Rectal smooth muscle tissue (tissue), 1 donor: ENCODE results near the gene FBP1.

Source experiments
- H3K27ac ChIP-seq: one replicate; pipeline ENCODE4 v1.7.0; 2013; ENCODE audit warnings: low read depth, low read length, inconsistent platforms
- H3K27me3 ChIP-seq: one replicate; pipeline ENCODE4 v1.7.0; 2013; ENCODE audit warnings: low read length; ENCODE audit not compliant: control insufficient read depth, insufficient read depth
- H3K36me3 ChIP-seq: one replicate; pipeline ENCODE4 v1.7.0; 2013; ENCODE audit warnings: low read length; ENCODE audit not compliant: control insufficient read depth, insufficient read depth
- H3K4me1 ChIP-seq: one replicate; pipeline ENCODE4 v1.7.0; 2013; ENCODE audit warnings: low read length; ENCODE audit not compliant: control insufficient read depth, insufficient read depth
- H3K4me3 ChIP-seq: one replicate; pipeline ENCODE4 v1.7.0; 2013; ENCODE audit warnings: low read length
- H3K9ac ChIP-seq: one replicate; pipeline ENCODE4 v1.7.0; 2013; ENCODE audit warnings: low read length

FBP1 gene

GRCh38 chr9:94668928-94669729, 29.8 kb upstream of the FBP1 start:
- Histone ChIP-seq H3K27me3 (no peaks in the 10 kb centered on the region), H3K36me3 (no peaks in the 10 kb centered on the region), H3K4me3 (peak overlapping the region; percentile 44), H3K9ac (no peak overlapping the region), H3K27ac (no peak overlapping the region), H3K4me1 (no peaks in the 10 kb centered on the region)

GRCh38 chr9:94668418-94668927, 29.2 kb upstream of the FBP1 start:
- Histone ChIP-seq H3K27me3 (no peaks in the 10 kb centered on the region), H3K4me1 (no peaks in the 10 kb centered on the region), H3K36me3 (no peaks in the 10 kb centered on the region), H3K9ac (no peak overlapping the region), H3K4me3 (no peak overlapping the region), H3K27ac (no peak overlapping the region)

GRCh38 chr9:94666364-94667099, 27.2 kb upstream of the FBP1 start:
- Histone ChIP-seq H3K27me3 (no peaks in the 10 kb centered on the region), H3K4me3 (no peak overlapping the region), H3K4me1 (no peaks in the 10 kb centered on the region), H3K27ac (no peak overlapping the region), H3K9ac (no peak overlapping the region), H3K36me3 (no peaks in the 10 kb centered on the region)

GRCh38 chr9:94665613-94666012, 26.3 kb upstream of the FBP1 start:
- Histone ChIP-seq H3K27ac (no peak overlapping the region), H3K36me3 (no peaks in the 10 kb centered on the region), H3K9ac (no peak overlapping the region), H3K27me3 (no peaks in the 10 kb centered on the region), H3K4me1 (no peaks in the 10 kb centered on the region), H3K4me3 (no peak overlapping the region)

- no peaks in the 10 kb centered on the region for H3K4me1 ChIP-seq
- H3K27me3 ChIP-seq: no peaks in the 10 kb centered on the region
- H3K36me3 ChIP-seq: no peaks in the 10 kb centered on the region
- no peak overlapping the region for H3K27ac ChIP-seq
- H3K9ac ChIP-seq: no peak overlapping the region
- no peak overlapping the region for H3K4me3 ChIP-seq
These were observed 25.5 kb upstream of the FBP1 start for GRCh38 chr9:94664801-94665200.

- H3K4me1 ChIP-seq: no peaks in the 10 kb centered on the region
These were observed 24.3 kb upstream of the FBP1 start for GRCh38 chr9:94663640-94664039.

GRCh38 chr9:94663140-94663539, 23.8 kb upstream of the FBP1 start:
- H3K36me3 ChIP-seq: no peaks in the 10 kb centered on the region
- H3K27ac ChIP-seq: no peak overlapping the region
- H3K27me3 ChIP-seq: no peaks in the 10 kb centered on the region
- H3K9ac ChIP-seq: no peak overlapping the region
- no peak overlapping the region for H3K4me3 ChIP-seq
- H3K4me1 ChIP-seq: no peaks in the 10 kb centered on the region

More at GRCh38 chr9:94663640-94664039, 24.3 kb upstream of the FBP1 start:
- no peaks in the 10 kb centered on the region for H3K36me3 ChIP-seq
- H3K4me3 ChIP-seq: no peak overlapping the region
- H3K27me3 ChIP-seq: no peaks in the 10 kb centered on the region
- no peak overlapping the region for H3K9ac ChIP-seq
- no peak overlapping the region for H3K27ac ChIP-seq

GRCh38 chr9:94657021-94657725, 17.9 kb upstream of the FBP1 start:
- Histone ChIP-seq H3K4me3 (no peak overlapping the region), H3K27ac (no peak overlapping the region)

GRCh38 chr9:94656200-94656599, 16.9 kb upstream of the FBP1 start:
- Histone ChIP-seq H3K27me3 (no peaks in the 10 kb centered on the region), H3K4me3 (no peak overlapping the region), H3K4me1 (no peaks in the 10 kb centered on the region), H3K36me3 (no peaks in the 10 kb centered on the region), H3K27ac (no peak overlapping the region), H3K9ac (no peak overlapping the region)

More at GRCh38 chr9:94657021-94657725, 17.9 kb upstream of the FBP1 start:
- H3K4me1 ChIP-seq: no peaks in the 10 kb centered on the region
- H3K9ac ChIP-seq: no peak overlapping the region
- no peaks in the 10 kb centered on the region for H3K36me3 ChIP-seq
- H3K27me3 ChIP-seq: no peaks in the 10 kb centered on the region

GRCh38 chr9:94655739-94656138, 16.4 kb upstream of the FBP1 start:
- H3K27me3 ChIP-seq: no peaks in the 10 kb centered on the region
- no peak overlapping the region for H3K9ac ChIP-seq
- H3K27ac ChIP-seq: no peak overlapping the region
- H3K4me1 ChIP-seq: no peaks in the 10 kb centered on the region
- H3K36me3 ChIP-seq: no peaks in the 10 kb centered on the region
- H3K4me3 ChIP-seq: no peak overlapping the region

- Histone ChIP-seq H3K4me1 (no peaks in the 10 kb centered on the region), H3K36me3 (no peaks in the 10 kb centered on the region), H3K9ac (no peak overlapping the region), H3K4me3 (no peak overlapping the region), H3K27ac (no peak overlapping the region), H3K27me3 (no peaks in the 10 kb centered on the region)
These were observed 15.0 kb upstream of the FBP1 start for GRCh38 chr9:94654165-94654894.

GRCh38 chr9:94650949-94651348, 11.6 kb upstream of the FBP1 start:
- Histone ChIP-seq H3K4me3 (no peak overlapping the region), H3K9ac (no peak overlapping the region), H3K27ac (no peak overlapping the region), H3K4me1 (no peaks in the 10 kb centered on the region), H3K36me3 (no peaks in the 10 kb centered on the region), H3K27me3 (no peaks in the 10 kb centered on the region)
